Prostate gland (tissue), 2 donors: ENCODE data around the gene CLEC4A.

ENCODE experiments used
- CTCF ChIP-seq, 4 experiments: fragments of 200-600 bp in 2 of 4; fragments of 450-650 bp in 2 of 4; sonication (generic) in 2 of 4; IDR thresholded peaks; 1 replicate in 3 of 4; 2 replicates in 1 of 4; pipeline ENCODE4 v1.5.1; 2016 to 2019; ENCODE audit warnings: antibody characterized with exemption in 4 of 4, mild to moderate bottlenecking in 2 of 4, moderate library complexity in 2 of 4
- POLR2A ChIP-seq: fragments of 450-650 bp; IDR thresholded peaks from one replicate; pipeline ENCODE4 v1.6.1; 2016; ENCODE audit warnings: antibody characterized with exemption, mild to moderate bottlenecking

GRCh38 chr12:8075935-8076334, 47.5 kb upstream of the CLEC4A start:
- TF ChIP-seq CTCF (IDR thresholded peaks at IDR 0.05) (no peak), POLR2A (no peak)
